Brain microvascular endothelial cell (primary cell): ENCODE results near the gene ATP6V1A.

Source experiments
- DNase-seq: peaks from one replicate; pipeline ENCODE4 v3.0.0-alpha.2; 2020
- H3K27ac ChIP-seq: fragments of 250-450 bp; sonication (Bioruptor Pico); 2 replicates; pipeline ENCODE4 v1.5.1; 2020; ENCODE audit warnings: mild to moderate bottlenecking, moderate library complexity
- H3K27me3 ChIP-seq: fragments of 250-450 bp; sonication (Bioruptor Pico); replicated peaks from 2 replicates; pipeline ENCODE4 v1.5.1; 2020; ENCODE audit warnings: mild to moderate bottlenecking
- H3K36me3 ChIP-seq: fragments of 250-450 bp; sonication (Bioruptor Pico); replicated peaks from 2 replicates; pipeline ENCODE4 v1.5.1; 2020; ENCODE audit warnings: mild to moderate bottlenecking
- H3K4me3 ChIP-seq: 2 replicates; pipeline ENCODE4 v1.5.1; 2011; ENCODE audit warnings: low read depth, mild to moderate bottlenecking, control low read depth, low read length, moderate library complexity
- in situ Hi-C: cut with HindIII; loops from 2 replicates; pipeline ENCODE4 v1.10.0; 2017; ENCODE audit warnings: low sequenced_read_pairs, low pct_ligation_motif_present
- TF ChIP-seq, protein P1 (sequence below): IDR thresholded peaks from 2 replicates; pipeline ENCODE4 v1.5.1; 2011; ENCODE audit warnings: low read depth, mild to moderate bottlenecking, moderate library complexity, low read length, control low read depth, inconsistent platforms; ENCODE audit errors: missing control alignments

Gene ATP6V1A

DNA sequence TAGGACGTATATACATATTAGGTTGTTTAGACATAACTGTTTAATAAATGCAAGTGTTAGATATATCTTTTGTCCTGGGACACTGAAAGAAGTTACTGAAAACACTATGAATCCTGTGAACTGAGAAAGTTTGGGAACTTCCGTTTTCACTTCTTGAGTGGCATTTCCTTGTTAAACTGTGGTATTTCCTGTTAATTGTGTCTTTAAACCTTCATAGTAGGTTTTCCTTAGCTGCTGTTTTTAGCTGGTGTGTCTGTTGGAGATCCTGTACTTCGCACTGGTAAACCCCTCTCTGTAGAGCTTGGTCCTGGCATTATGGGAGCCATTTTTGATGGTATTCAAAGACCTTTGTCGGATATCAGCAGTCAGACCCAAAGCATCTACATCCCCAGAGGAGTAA, 37.1 kb downstream of the ATP6V1A start:
- Histone ChIP-seq H3K27me3 (no peaks in the 10 kb centered on the region), H3K4me3 (no peak overlapping the region), H3K27ac (peak overlapping the region; percentile 96), H3K36me3 (peaks cover 4% of the 10 kb centered on the region)
- in situ Hi-C loops = no loop called here
- TF ChIP-seq, protein P1, sequence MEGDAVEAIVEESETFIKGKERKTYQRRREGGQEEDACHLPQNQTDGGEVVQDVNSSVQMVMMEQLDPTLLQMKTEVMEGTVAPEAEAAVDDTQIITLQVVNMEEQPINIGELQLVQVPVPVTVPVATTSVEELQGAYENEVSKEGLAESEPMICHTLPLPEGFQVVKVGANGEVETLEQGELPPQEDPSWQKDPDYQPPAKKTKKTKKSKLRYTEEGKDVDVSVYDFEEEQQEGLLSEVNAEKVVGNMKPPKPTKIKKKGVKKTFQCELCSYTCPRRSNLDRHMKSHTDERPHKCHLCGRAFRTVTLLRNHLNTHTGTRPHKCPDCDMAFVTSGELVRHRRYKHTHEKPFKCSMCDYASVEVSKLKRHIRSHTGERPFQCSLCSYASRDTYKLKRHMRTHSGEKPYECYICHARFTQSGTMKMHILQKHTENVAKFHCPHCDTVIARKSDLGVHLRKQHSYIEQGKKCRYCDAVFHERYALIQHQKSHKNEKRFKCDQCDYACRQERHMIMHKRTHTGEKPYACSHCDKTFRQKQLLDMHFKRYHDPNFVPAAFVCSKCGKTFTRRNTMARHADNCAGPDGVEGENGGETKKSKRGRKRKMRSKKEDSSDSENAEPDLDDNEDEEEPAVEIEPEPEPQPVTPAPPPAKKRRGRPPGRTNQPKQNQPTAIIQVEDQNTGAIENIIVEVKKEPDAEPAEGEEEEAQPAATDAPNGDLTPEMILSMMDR = no peak
- DNase-seq = no peak

DNA sequence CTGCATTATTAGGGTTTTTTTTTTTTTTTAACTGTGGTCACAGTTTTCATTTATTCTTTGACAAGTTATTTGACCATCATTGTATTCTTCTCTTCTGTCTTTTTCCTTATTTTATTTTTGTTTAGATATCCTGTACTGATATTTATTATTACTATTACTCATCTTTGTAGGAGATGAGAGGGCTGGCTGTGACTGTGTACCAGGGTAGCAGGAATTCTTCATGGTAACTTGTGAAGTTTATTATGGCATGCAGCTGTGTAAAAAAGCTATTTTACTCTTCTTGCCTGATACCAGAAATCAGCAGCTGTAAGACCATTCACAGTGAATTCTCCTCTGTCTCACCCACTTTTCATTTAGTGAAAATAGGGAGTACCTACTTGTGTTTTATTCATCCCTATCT, 44.5 kb downstream of the ATP6V1A start:
- H3K27me3 ChIP-seq = no peaks in the 10 kb centered on the region
- peaks cover 12% of the 10 kb centered on the region for H3K36me3 ChIP-seq
- no peak overlapping the region for H3K27ac ChIP-seq
- in situ Hi-C loops = no loop called here
- TF ChIP-seq, protein P1 = no peak
- H3K4me3 ChIP-seq = no peak overlapping the region
- peak; percentile 11 for DNase-seq

DNA sequence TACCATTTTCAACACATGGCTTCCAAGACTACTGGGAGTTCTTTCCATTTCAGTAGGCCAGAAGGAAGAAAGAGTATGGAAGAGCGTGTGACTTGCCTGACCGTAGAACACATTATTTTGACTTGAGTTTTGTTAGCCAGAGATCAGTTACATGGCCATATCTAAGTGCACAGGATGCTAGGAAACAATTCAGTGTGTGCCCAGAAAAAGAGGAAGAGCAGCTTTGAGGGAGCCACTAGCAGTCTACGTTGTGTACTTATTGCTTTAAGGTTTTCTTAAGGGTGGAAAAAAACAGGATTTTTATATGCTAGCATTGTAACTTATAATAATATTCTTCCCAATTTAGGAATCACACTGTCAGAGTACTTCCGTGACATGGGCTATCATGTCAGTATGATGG, 47.7 kb downstream of the ATP6V1A start:
- in situ Hi-C loops = no loop called here
- H3K27me3 ChIP-seq = no peaks in the 10 kb centered on the region
- no peak for DNase-seq
- H3K4me3 ChIP-seq = no peak overlapping the region
- H3K27ac ChIP-seq = no peak overlapping the region
- peaks cover 13% of the 10 kb centered on the region for H3K36me3 ChIP-seq
- TF ChIP-seq, protein P1 = no peak

GRCh38 chr3:113795693-113796092, 48.9 kb downstream of the ATP6V1A start:
- H3K4me3 ChIP-seq = no peak overlapping the region
- H3K36me3 ChIP-seq = peaks cover 11% of the 10 kb centered on the region
- TF ChIP-seq, protein P1 = peak; percentile 7
- H3K27me3 ChIP-seq = no peaks in the 10 kb centered on the region
- in situ Hi-C loops = no loop called here
- no peak overlapping the region for H3K27ac ChIP-seq
- DNase-seq = no peak

DNA sequence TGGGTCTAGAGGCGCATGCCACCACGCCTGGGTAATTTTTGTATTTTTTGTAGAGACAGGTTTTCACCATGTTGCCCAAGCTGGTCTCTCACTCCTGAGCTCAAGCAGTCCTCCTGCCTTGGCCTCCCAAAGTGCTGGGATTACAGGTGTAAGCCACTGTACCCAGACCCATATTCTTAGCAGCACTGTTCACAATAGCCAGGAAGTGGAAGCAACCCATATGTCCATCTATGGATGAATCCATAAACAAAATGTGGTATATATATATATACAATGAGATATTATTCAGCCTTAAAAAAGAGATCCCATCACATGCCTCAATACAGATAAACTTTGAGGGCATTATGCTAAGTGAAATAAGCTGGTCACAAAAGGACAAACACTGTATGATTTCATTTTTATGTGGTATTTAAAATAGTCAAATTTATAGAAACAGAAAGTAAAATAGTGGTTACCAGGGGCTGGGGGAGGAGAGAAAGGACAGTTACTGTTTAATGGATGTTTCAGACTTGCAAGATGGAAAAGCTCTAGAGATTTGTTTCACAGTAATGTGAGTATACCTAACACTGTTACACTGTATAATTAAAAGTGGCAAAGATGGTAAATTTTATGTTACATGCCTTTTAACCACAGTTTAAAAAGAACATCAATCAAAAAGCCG, 56.1 kb downstream of the ATP6V1A start:
- peaks cover 18% of the 10 kb centered on the region for H3K36me3 ChIP-seq
- TF ChIP-seq, protein P1 = no peak
- in situ Hi-C loops = no loop called here

DNA sequence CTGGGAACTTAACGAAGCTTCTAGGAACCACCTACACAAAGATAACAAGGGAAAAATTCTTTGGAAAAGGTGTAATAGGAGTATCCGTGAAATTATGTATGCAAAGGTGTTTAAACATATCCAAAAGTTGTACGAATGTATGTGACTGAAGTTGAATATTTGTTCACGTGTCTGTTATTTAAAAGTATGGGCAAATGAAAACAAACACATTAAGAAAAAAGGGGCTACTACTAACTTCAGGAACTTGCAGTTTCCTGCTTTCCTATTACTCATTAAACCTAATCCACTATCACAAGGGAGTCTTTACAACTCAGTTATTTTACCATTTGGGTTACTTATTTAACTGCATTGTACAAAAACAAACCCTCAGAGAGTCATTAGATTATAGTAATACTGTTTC, 57.8 kb downstream of the ATP6V1A start:
- peaks cover 15% of the 10 kb centered on the region for H3K36me3 ChIP-seq
- H3K27ac ChIP-seq = no peak overlapping the region

More for the DNA sequence above, 56.1 kb downstream of the ATP6V1A start:
- no peaks in the 10 kb centered on the region for H3K27me3 ChIP-seq
- H3K27ac ChIP-seq = no peak overlapping the region
- DNase-seq = no peak
- no peak overlapping the region for H3K4me3 ChIP-seq

More for the DNA sequence above, 57.8 kb downstream of the ATP6V1A start:
- TF ChIP-seq, protein P1 = no peak
- in situ Hi-C loops = no loop called here
- no peak overlapping the region for H3K4me3 ChIP-seq
- H3K27me3 ChIP-seq = no peaks in the 10 kb centered on the region
- DNase-seq = no peak
